ENCODE measurements around the gene C15orf61. TPM values are rescaled to one million over a fixed set of nuclear protein-coding genes. Genes with fewer than 3 reads are reported as not detected.
A peak's percentile ranks its signal among the peaks of the same experiment; 100 is the strongest.

C15orf61 gene
- total RNA-seq, 1 experiment from 2014 or later, result 3.9 TPM

DNA sequence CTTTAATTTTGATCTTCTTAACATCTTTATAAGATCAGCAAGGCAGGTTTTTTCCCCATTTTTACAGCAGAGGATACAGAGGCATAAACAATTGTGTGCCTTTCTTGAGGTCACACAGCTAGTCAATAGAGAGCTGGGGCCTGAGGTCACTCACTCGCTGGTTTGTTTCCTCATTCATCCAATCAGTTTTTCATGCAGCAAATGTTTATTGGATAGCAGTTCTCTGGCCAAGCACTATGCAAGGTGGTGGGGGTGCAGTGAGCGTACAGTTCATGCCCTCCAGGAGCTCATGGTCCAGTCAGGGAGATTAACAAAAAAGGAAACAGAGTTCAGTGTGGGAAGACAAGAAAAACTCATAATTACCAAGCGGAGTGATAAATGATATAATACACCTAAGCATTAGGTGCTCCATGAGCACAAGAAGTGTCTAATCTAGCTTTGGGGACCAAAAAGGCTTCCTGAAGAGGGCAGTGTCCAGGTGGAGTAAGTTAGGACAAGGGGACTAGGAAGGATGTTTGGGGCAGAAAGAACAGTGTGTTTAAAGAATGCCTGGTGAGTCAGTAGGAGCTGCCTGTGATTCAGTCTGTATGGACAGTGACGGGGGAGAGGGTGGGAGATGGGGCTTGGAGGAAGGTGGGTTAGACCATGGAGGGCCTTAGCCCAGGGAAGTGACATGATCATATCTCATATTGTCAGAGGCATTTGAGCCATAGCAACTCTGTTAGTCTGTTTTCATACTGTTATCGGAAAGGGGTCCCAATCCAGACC lies 50.9 kb downstream of the C15orf61 start:
- intact Hi-C loops (cut with micrococcal nuclease), result no loop called here
- Histone ChIP-seq H3K9me2 (replicated peaks; ENCODE audit: low read length) (no peaks in the 10 kb centered on the region), H4K20me1 (ENCODE audit: low read length) (no peaks in the 10 kb centered on the region), H3F3A (ENCODE audit: low read length, unreplicated experiment) (no peaks in the 10 kb centered on the region), H3K9ac (ENCODE audit: low read length) (peak overlapping the region; percentile 48; the same call in 1 of the 2 replicates), H3K27ac (ENCODE audit: low read length) (peak overlapping the region; percentile 84), H3K27me3 (ENCODE audit: low read length) (no peaks in the 10 kb centered on the region), H2AFZ (ENCODE audit: low read length) (no peak overlapping the region), H3K4me1 (ENCODE audit: insufficient read depth, low read length) (peaks cover 19% of the 10 kb centered on the region), H3K4me2 (ENCODE audit: low read length) (peak overlapping the region; percentile 63), H3K36me3 (ENCODE audit: low read depth, low read length) (no peaks in the 10 kb centered on the region), H3K79me2 (ENCODE audit: low read length) (no peaks in the 10 kb centered on the region), H3K9me3 (ENCODE audit: low read length) (no peaks in the 10 kb centered on the region), H3K4me3 (ENCODE audit: low read length) (no peak overlapping the region)
- TF ChIP-seq EZH2phosphoT487 (IDR thresholded peaks at IDR 0.05; ENCODE audit: borderline replicate concordance, low read length), result no peak
- TF ChIP-seq, protein P1, sequence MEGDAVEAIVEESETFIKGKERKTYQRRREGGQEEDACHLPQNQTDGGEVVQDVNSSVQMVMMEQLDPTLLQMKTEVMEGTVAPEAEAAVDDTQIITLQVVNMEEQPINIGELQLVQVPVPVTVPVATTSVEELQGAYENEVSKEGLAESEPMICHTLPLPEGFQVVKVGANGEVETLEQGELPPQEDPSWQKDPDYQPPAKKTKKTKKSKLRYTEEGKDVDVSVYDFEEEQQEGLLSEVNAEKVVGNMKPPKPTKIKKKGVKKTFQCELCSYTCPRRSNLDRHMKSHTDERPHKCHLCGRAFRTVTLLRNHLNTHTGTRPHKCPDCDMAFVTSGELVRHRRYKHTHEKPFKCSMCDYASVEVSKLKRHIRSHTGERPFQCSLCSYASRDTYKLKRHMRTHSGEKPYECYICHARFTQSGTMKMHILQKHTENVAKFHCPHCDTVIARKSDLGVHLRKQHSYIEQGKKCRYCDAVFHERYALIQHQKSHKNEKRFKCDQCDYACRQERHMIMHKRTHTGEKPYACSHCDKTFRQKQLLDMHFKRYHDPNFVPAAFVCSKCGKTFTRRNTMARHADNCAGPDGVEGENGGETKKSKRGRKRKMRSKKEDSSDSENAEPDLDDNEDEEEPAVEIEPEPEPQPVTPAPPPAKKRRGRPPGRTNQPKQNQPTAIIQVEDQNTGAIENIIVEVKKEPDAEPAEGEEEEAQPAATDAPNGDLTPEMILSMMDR (conservative IDR thresholded peaks at IDR 0.05; ENCODE audit: low read depth, low read length), result peak; percentile 38; the same call in 1 of the 2 replicates
- CTCF ChIA-PET, result interaction anchor here (0.6 kb wide), 2 partner anchors 40 to 61 kb away, joined by 4 to 5 read pairs; no protein-coding TSS in a partner anchor
- POLR2A ChIA-PET (ENCODE audit: unreplicated experiment), result no interaction called here
- DNase-seq, result peak; percentile 34
- BruUV-seq (replicated peaks), result TSS peak; percentile 35
- peak; percentile 63 for ATAC-seq

GRCh38 chr15:67573194-67573593 lies 52.3 kb downstream of the C15orf61 start:
- ATAC-seq (no peak), DNase-seq (no peak)
- Histone ChIP-seq H4K20me1 (ENCODE audit: low read length) (no peaks in the 10 kb centered on the region), H3K79me2 (ENCODE audit: low read length) (no peaks in the 10 kb centered on the region), H3K4me1 (ENCODE audit: insufficient read depth, low read length) (peaks cover 19% of the 10 kb centered on the region), H3K9me2 (replicated peaks; ENCODE audit: low read length) (no peaks in the 10 kb centered on the region), H3F3A (ENCODE audit: low read length, unreplicated experiment) (no peaks in the 10 kb centered on the region), H3K27ac (ENCODE audit: low read length) (no peak overlapping the region), H3K9me3 (ENCODE audit: low read length) (no peaks in the 10 kb centered on the region), H3K4me2 (ENCODE audit: low read length) (no peak overlapping the region), H3K4me3 (ENCODE audit: low read length) (no peak overlapping the region), H2AFZ (ENCODE audit: low read length) (no peak overlapping the region), H3K36me3 (ENCODE audit: low read depth, low read length) (no peaks in the 10 kb centered on the region), H3K9ac (ENCODE audit: low read length) (no peak overlapping the region), H3K27me3 (ENCODE audit: low read length) (no peaks in the 10 kb centered on the region)
- TF ChIP-seq, protein P1 (conservative IDR thresholded peaks at IDR 0.05; ENCODE audit: low read depth, low read length), result no peak
- TF ChIP-seq EZH2 (IDR thresholded peaks at IDR 0.05; ENCODE audit: low read length, unreplicated experiment), result no peak
- TF ChIP-seq EZH2phosphoT487 (IDR thresholded peaks at IDR 0.05; ENCODE audit: borderline replicate concordance, low read length), result no peak
- ChIA-PET POLR2A (ENCODE audit: unreplicated experiment) (no interaction called here), CTCF (no interaction called here)
- intact Hi-C loops (cut with micrococcal nuclease), result no loop called here
- BruUV-seq (replicated peaks), result no TSS peak

DNA sequence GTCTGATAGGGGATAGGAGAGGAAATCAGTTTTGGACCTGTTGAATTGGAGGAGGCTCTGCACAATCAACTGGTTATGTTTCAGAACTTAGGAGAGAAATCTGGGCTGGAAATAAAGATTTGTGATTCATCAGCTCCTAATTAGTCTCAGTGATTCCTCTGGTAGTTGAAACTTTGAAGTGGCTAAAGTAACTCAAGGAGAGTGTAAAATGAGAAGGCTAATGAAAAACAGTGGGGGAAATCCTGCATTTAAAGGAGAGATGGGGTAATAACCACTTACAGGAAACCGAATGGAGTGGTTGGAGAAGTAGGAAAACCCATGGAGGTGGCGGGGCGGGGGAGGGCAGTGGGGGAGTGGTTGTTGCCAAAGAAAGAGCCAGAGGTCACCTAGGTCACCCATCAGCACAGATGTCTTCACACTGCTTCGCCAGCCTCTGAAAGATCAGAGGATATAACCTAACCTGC lies 54.1 kb downstream of the C15orf61 start:
- ATAC-seq (no peak), DNase-seq (no peak)
- no peaks in the 10 kb centered on the region for H3K9me3 ChIP-seq (ENCODE audit: low read length)
- no peaks in the 10 kb centered on the region for H4K20me1 ChIP-seq (ENCODE audit: low read length)
- intact Hi-C loops (cut with micrococcal nuclease), result no loop called here
- no peak overlapping the region for H3K4me2 ChIP-seq (ENCODE audit: low read length)
- H3F3A ChIP-seq (ENCODE audit: low read length, unreplicated experiment), result no peaks in the 10 kb centered on the region
- no peaks in the 10 kb centered on the region for H3K79me2 ChIP-seq (ENCODE audit: low read length)
- TF ChIP-seq EZH2 (IDR thresholded peaks at IDR 0.05; ENCODE audit: low read length, unreplicated experiment) (no peak), EZH2phosphoT487 (IDR thresholded peaks at IDR 0.05; ENCODE audit: borderline replicate concordance, low read length) (no peak)
- TF ChIP-seq, protein P1 (conservative IDR thresholded peaks at IDR 0.05; ENCODE audit: low read depth, low read length), result no peak
- no peaks in the 10 kb centered on the region for H3K9me2 ChIP-seq (replicated peaks; ENCODE audit: low read length)
- H3K4me1 ChIP-seq (ENCODE audit: insufficient read depth, low read length), result peaks cover 19% of the 10 kb centered on the region
- H3K9ac ChIP-seq (ENCODE audit: low read length), result no peak overlapping the region
- no peak overlapping the region for H3K4me3 ChIP-seq (ENCODE audit: low read length)
- H3K36me3 ChIP-seq (ENCODE audit: low read depth, low read length), result no peaks in the 10 kb centered on the region
- H3K27me3 ChIP-seq (ENCODE audit: low read length), result no peaks in the 10 kb centered on the region
- POLR2A ChIA-PET (ENCODE audit: unreplicated experiment), result interaction anchor here (0.7 kb wide), 1 partner anchor 19 kb away, joined by 3 read pairs; no protein-coding TSS in a partner anchor
- CTCF ChIA-PET, result no interaction called here
- no TSS peak for BruUV-seq (replicated peaks)
- no peak overlapping the region for H2AFZ ChIP-seq (ENCODE audit: low read length)
- H3K27ac ChIP-seq (ENCODE audit: low read length), result no peak overlapping the region
